Right lobe of liver (tissue), 4 donors: Measurements from ENCODE around the gene C2.

Source experiments
- POLR2A ChIP-seq: fragments of 450-650 bp; IDR thresholded peaks from one replicate; pipeline ENCODE4 v1.6.1; 2017; ENCODE audit warnings: antibody characterized with exemption, mild to moderate bottlenecking
- TF ChIP-seq, protein P1 (sequence below), 4 donors: fragments of 200-600 bp in 3 of 4; fragments of 450-650 bp in 1 of 4; IDR thresholded peaks; one replicate each; pipeline versions ENCODE4 v1.5.1 to v1.8.0; 2016 to 2022; ENCODE audit warnings: antibody characterized with exemption in 4 of 4, mild to moderate bottlenecking in 2 of 4
- donor health status: DM: no; HTN: no; CAD: no.
- donor health status: DM: no; HTN: no; CAD: no.
- donor health status: DM: no; HTN: yes; CAD: no.

DNA sequence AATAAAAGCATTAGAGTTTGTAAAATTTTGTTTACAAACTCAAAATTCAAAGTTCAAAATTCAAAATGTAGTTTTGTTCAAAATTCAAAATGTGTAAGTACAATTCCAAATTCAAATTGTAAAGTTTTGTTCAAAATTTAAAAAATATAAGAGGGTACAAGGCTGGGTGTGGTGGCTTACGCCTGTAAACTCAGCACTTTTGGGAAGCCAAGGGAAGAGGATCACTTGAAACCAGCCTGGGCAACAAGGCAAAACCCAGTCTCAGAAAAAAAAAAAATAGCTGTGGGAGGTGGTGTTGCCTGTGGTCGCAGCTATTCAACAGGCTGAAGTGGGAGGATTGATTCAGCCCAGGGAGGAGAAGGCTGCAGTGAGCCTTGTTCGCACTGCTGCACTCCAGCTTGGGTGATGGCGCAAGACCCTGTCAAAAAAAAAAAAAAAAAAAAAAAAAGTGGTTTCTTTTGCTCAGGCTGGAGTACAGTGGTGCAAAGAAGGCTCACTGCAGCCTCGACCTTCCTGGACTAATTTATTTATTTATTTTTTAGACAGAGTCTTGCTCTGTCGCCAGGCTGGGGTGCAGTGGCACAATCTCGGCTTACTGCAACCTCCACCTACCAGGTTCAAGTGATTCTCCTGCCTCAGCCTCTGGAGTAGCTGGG lies 20.2 kb upstream of the C2 start:
- TF ChIP-seq, protein P1, sequence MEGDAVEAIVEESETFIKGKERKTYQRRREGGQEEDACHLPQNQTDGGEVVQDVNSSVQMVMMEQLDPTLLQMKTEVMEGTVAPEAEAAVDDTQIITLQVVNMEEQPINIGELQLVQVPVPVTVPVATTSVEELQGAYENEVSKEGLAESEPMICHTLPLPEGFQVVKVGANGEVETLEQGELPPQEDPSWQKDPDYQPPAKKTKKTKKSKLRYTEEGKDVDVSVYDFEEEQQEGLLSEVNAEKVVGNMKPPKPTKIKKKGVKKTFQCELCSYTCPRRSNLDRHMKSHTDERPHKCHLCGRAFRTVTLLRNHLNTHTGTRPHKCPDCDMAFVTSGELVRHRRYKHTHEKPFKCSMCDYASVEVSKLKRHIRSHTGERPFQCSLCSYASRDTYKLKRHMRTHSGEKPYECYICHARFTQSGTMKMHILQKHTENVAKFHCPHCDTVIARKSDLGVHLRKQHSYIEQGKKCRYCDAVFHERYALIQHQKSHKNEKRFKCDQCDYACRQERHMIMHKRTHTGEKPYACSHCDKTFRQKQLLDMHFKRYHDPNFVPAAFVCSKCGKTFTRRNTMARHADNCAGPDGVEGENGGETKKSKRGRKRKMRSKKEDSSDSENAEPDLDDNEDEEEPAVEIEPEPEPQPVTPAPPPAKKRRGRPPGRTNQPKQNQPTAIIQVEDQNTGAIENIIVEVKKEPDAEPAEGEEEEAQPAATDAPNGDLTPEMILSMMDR (IDR thresholded peaks at IDR 0.05) = no peak
- no peak for TF ChIP-seq POLR2A
